BLaER1 treated with 17β-estradiol and CSF1 and Interleukin-3, amounts not matched to agents 10 nM and 100 nM (cell line): Measurements from ENCODE around the gene OSGIN1.

ENCODE experiments used
- H3K27ac ChIP-seq, 11 experiments: shearing (Covaris generic); formaldehyde crosslinking; 2 replicates each; pipeline ENCODE4 v1.8.1; 2022
- H3K27me3 ChIP-seq, 11 experiments: shearing (Covaris generic); formaldehyde crosslinking; 2 replicates each; pipeline ENCODE4 v1.8.1; 2022
- H3K36me3 ChIP-seq, 11 experiments: shearing (Covaris generic); formaldehyde crosslinking; 2 replicates each; pipeline ENCODE4 v1.8.1; 2022
- H3K4me1 ChIP-seq, 10 experiments: shearing (Covaris generic); formaldehyde crosslinking; 2 replicates each; pipeline ENCODE4 v1.8.1; 2022
- H3K4me2 ChIP-seq, 11 experiments: shearing (Covaris generic); formaldehyde crosslinking; 2 replicates each; pipeline ENCODE4 v1.8.1; 2022
- H3K4me3 ChIP-seq, 10 experiments: shearing (Covaris generic); formaldehyde crosslinking; 2 replicates each; pipeline ENCODE4 v1.8.1; 2022
- H3K9ac ChIP-seq, 11 experiments: shearing (Covaris generic); formaldehyde crosslinking; 2 replicates each; pipeline ENCODE4 v1.8.1; 2022
- H3K9me3 ChIP-seq, 11 experiments: shearing (Covaris generic); formaldehyde crosslinking; replicated peaks in 1 of 11; 2 replicates each; pipeline ENCODE4 v1.8.1; 2022
- H4K20me1 ChIP-seq, 11 experiments: shearing (Covaris generic); formaldehyde crosslinking; 2 replicates each; pipeline ENCODE4 v1.8.1; 2022
- Cebpa-rat ChIP-seq, 11 experiments: shearing (Covaris generic); IDR thresholded peaks; 2 replicates each; pipeline ENCODE4 v1.8.1; 2022

Gene OSGIN1

DNA sequence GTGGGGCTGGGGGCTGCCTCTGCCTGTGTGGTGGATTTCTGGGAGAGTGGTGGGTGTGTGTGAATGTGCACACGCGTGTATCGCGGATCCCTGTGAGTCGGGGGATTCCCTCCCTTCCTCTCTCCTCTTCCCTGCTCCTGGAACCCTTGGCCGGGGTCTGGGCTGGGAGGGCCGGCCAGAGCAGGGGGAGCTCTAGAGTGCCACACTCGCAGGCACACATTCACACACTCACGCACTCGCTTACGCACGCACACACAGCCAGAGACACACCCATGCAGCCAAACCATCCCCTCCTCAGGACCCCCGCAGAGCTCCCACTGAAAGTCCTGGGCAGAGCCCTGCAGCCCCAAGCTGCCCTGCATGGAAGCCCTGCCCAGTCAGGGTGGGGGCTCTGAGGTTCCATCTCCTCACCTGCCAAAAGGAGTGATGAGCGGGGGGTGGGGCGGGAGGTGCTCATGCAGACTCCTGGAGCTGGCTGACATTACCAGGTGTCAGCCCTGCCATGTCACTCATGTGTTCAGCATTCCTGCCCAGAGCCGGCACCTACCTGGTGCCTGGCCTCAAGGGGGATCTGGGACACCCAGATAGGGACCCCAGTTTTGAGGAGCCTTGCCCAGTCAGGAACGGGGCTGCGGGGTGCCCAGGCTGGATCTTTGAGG, 16.9 kb downstream of the OSGIN1 start:
- H3K9ac ChIP-seq = no peak overlapping the region
- H4K20me1 ChIP-seq = peaks cover 0 to 28% (median 0%) of the 10 kb centered on the region in 11 experiments; a peak in 6 of 22 replicates
- no peak overlapping the region for H3K4me3 ChIP-seq
- peaks cover 0 to 12% (median 3%) of the 10 kb centered on the region in 10 experiments; a peak in 6 of 20 replicates for H3K4me1 ChIP-seq
- no peak overlapping the region for H3K27ac ChIP-seq
- H3K36me3 ChIP-seq = no peaks in the 10 kb centered on the region; a peak in 1 of 22 replicates
- peaks cover 14 to 37% (median 24%) of the 10 kb centered on the region in 11 experiments for H3K27me3 ChIP-seq
- no peak for TF ChIP-seq Cebpa-rat (IDR thresholded peaks at IDR 0.05)
- H3K4me2 ChIP-seq = no peak overlapping the region
- no peaks in the 10 kb centered on the region for H3K9me3 ChIP-seq

DNA sequence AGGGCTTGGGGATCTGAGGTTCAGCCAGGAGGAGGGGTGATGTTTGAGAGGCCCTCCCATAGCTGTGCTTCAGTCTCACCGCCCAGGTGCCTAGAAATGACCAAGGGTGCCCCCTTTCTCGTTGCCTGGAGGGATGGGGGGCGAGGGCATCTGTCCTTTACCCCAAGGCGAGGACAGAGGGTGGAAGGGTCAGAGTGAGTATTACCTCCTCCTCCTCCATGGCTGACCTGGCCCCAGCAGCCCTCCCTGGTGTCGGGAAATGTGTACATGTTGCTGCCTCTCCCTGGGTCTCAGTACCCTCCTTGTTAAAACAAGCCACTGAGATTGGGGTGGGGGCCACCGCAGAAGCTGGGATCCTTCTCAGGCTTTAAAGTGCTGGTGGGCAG, 17.4 kb downstream of the OSGIN1 start:
- peaks cover 0 to 12% (median 3%) of the 10 kb centered on the region in 10 experiments; a peak in 6 of 20 replicates for H3K4me1 ChIP-seq
- no peak overlapping the region for H3K27ac ChIP-seq
- H3K9me3 ChIP-seq = no peaks in the 10 kb centered on the region
- no peak overlapping the region for H3K4me2 ChIP-seq
- no peak overlapping the region for H3K9ac ChIP-seq
- H4K20me1 ChIP-seq = peaks cover 0 to 28% (median 0%) of the 10 kb centered on the region in 11 experiments; a peak in 6 of 22 replicates
- no peaks in the 10 kb centered on the region; a peak in 1 of 22 replicates for H3K36me3 ChIP-seq
- TF ChIP-seq Cebpa-rat (IDR thresholded peaks at IDR 0.05) = no peak
- H3K27me3 ChIP-seq = peaks cover 14 to 37% (median 24%) of the 10 kb centered on the region in 11 experiments
- H3K4me3 ChIP-seq = no peak overlapping the region

DNA sequence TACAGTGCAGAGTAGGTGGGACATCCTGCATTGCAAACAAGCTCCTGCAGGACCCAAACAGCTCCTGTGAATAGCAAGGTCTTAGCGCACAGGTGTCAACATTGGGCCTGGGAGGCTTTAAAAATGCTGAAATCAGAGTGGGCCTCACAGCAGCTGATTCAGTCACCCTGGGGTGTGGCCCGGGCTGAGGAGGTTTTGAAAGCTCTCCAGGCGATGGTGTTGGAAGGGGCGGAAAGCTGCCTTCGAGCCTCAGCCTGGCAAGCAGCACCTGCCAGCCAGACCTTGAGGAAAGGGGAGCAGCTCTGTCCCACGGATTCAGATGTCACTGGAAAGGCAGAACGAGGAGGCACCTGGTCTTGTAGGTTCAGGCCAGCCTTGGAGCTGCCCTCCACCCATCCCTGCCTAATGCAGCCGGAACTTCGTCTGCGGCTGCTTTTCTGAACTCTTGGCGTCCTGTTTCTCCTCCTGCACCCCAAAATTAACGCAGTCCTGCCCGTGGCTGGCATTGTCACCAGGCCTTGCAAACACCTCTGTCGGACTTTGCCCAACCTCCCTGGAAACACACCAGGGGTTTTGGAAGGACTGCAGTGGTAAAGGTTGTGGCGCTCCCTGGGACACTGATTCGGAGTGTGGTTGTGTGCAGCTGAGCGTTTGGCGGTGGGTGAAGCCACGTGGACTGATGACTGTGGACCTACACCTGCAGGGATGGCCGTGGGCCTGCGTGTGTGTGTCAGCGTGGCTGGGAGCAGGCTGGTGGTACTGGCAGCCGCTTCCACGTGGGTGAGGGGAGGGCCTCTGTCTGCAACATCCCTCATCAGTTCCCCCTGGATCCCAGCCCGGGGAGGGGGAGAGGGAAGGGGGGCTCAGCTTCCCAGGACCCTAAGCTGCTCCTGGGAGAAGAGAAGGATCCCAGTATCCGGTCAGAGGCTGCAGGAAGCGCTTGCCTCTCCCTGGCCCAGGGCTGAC, 18.4 kb downstream of the OSGIN1 start:
- Histone ChIP-seq H3K36me3 (no peaks in the 10 kb centered on the region), H4K20me1 (peaks cover 0 to 28% (median 0%) of the 10 kb centered on the region in 11 experiments; a peak in 6 of 22 replicates), H3K27me3 (peaks cover 14 to 37% (median 24%) of the 10 kb centered on the region in 11 experiments), H3K9me3 (no peaks in the 10 kb centered on the region), H3K27ac (no peak overlapping the region), H3K9ac (no peak overlapping the region), H3K4me3 (no peak overlapping the region), H3K4me2 (0 out of 22 replicates have a peak overlapping the region, but pooled peaks of 1 of the 11 experiments have one; percentile 15), H3K4me1 (peaks cover 0 to 12% (median 3%) of the 10 kb centered on the region in 10 experiments; a peak in 6 of 20 replicates)
- TF ChIP-seq Cebpa-rat (IDR thresholded peaks at IDR 0.05) = no peak

DNA sequence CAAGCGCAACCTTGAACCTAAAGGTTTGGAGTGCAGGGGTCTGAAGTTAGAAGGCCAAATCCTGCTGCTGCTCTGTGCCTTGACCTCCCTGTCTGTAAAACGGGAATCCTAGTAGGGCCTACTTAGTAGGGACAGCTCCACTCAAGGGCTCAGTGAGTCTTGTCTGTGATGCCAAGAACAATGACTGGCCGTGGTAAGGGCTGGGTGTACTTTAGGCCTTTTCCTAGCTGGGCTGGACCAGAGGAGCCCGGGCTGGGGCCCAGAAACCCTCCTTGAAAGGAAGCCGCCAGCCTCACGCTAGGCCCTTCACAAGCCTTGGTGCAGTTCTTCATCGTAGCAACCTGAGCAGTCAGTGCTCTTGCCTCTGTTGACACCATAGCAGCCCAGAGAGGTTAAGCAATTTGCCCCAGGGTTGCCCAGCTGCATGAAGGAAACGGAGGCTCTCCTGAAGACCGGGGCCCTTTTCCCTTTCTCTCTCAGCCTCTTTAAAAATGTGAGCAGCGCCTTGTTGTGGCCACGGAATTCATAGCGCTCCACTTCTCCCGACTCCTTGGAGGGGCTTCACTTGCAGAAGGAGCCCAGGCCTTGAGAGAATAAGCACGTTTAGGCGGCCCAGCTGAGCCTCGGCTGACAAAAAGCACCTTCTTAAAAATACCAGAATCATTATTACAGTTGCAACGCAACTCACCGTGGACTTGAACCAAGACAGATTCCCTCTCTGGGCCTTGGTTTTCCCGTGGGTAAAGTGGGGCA, 19.4 kb downstream of the OSGIN1 start:
- Histone ChIP-seq H3K9ac (no peak overlapping the region), H3K4me1 (peaks cover 0 to 12% (median 3%) of the 10 kb centered on the region in 10 experiments; a peak in 6 of 20 replicates), H3K9me3 (peaks cover 0 to 5% (median 2%) of the 10 kb centered on the region in 11 experiments; a peak in 12 of 22 replicates), H3K4me2 (no peak overlapping the region), H3K27ac (no peak overlapping the region), H4K20me1 (peaks cover 0 to 28% (median 0%) of the 10 kb centered on the region in 11 experiments; a peak in 6 of 22 replicates), H3K27me3 (peaks cover 14 to 37% (median 24%) of the 10 kb centered on the region in 11 experiments), H3K4me3 (no peak overlapping the region), H3K36me3 (no peaks in the 10 kb centered on the region)
- no peak for TF ChIP-seq Cebpa-rat (IDR thresholded peaks at IDR 0.05)

DNA sequence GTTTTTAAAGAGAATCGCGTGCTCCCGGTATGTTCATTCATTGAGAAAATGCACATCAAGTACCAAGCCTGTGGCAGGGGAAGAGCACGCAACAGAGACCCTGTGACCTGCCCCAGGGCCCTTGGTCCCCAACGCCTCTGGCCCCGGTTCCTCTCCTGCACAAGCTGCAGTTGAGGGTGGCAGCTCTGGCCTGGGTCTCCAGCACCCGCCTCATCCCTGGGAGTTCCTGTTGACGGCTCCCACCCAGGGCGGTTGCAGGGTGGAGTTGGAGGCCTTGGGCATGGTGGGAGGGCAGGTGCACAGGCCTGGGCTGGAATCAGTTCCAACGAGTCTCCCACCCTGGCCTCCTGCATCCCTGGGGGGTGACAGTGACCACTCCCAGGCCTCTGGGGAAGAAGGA, 20.0 kb downstream of the OSGIN1 start:
- no peak overlapping the region for H3K4me2 ChIP-seq
- no peaks in the 10 kb centered on the region for H3K36me3 ChIP-seq
- H3K9ac ChIP-seq = no peak overlapping the region
- peaks cover 5 to 11% (median 9%) of the 10 kb centered on the region in 11 experiments for H3K9me3 ChIP-seq
- no peak for TF ChIP-seq Cebpa-rat (IDR thresholded peaks at IDR 0.05)
- no peak overlapping the region for H3K4me3 ChIP-seq
- H3K27me3 ChIP-seq = peaks cover 14 to 33% (median 20%) of the 10 kb centered on the region in 11 experiments
- peaks cover 0 to 12% (median 3%) of the 10 kb centered on the region in 10 experiments; a peak in 6 of 20 replicates for H3K4me1 ChIP-seq
- H3K27ac ChIP-seq = no peak overlapping the region
- H4K20me1 ChIP-seq = peaks cover 0 to 28% (median 0%) of the 10 kb centered on the region in 11 experiments; a peak in 6 of 22 replicates

DNA sequence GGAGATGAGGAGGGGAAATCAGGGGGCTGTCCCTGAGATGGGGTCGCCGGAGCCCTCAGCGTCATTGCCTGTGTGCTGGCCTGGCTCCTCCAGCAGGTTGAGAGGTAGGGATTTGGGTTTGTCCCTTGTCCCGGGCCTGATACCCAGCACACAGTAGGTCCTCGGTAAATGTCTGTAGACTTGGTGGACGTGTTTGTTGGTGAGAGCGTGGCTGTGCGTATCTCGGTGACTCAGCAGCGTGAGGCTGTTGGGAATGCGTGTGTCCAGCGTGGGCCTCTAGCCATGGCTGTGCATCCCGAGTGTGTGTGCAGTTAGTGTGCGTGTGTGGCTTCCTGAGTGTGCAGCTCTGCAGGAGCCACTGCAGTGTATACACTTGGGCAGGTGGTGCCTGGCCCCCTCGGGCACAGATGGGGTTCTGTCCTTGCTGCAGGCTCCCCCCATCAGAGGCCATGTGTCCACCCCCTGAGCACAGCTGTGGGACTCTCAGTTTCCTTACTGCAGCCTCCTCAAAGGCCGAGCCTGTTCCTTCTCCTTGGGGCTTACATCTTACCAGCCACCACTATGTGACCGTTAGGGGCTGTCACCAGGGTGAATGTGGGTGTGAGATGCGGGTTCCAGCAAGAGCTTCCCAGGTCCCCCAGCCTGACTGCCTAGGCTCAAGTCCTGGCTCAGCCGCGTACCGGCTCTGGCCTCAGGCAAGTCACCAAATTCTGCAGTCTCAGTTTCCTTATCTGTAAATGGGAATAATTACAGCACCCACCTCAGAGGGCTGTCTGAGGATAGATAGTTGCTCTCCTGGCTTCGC, 20.7 kb downstream of the OSGIN1 start:
- H3K36me3 ChIP-seq = no peaks in the 10 kb centered on the region; a peak in 1 of 22 replicates
- peaks cover 12 to 18% (median 16%) of the 10 kb centered on the region in 11 experiments for H3K9me3 ChIP-seq
- H3K27ac ChIP-seq = no peak overlapping the region
- peaks cover 0 to 28% (median 0%) of the 10 kb centered on the region in 11 experiments; a peak in 6 of 22 replicates for H4K20me1 ChIP-seq
- H3K4me3 ChIP-seq = no peak overlapping the region
- no peak overlapping the region for H3K9ac ChIP-seq
- peaks cover 0 to 12% (median 3%) of the 10 kb centered on the region in 10 experiments; a peak in 6 of 20 replicates for H3K4me1 ChIP-seq
- TF ChIP-seq Cebpa-rat (IDR thresholded peaks at IDR 0.05) = no peak
- peak overlapping the region in 3 of 11 experiments; percentile 12 to 32 (median 29); a peak in 4 of 22 replicates for H3K4me2 ChIP-seq
- H3K27me3 ChIP-seq = peaks cover 10 to 26% (median 17%) of the 10 kb centered on the region in 11 experiments

DNA sequence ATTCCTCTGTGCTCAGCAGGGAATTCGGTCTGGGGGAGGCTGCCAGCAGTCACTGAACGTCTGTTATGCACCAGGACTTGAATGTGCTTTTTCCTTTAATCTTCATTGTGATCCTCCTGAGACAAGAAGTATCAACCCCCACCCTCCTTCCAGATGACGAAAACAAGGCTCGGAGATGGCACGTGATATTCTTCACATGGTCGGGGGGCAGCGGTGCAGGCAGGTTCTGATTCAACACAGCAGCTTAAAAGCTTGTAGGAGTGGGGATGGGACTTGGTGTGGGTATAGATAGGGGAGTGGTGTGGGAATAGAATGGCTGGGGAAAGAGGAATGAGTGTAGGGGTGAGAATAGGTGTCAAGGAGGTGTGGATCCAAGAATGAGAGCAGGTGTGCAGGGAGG, 21.4 kb downstream of the OSGIN1 start:
- H3K9ac ChIP-seq = no peak overlapping the region
- peaks cover 5 to 20% (median 10%) of the 10 kb centered on the region in 11 experiments; a peak in 18 of 22 replicates for H3K27me3 ChIP-seq
- H4K20me1 ChIP-seq = peaks cover 0 to 28% (median 0%) of the 10 kb centered on the region in 11 experiments; a peak in 6 of 22 replicates
- no peak overlapping the region for H3K4me3 ChIP-seq
- no peak for TF ChIP-seq Cebpa-rat (IDR thresholded peaks at IDR 0.05)
- no peak overlapping the region for H3K27ac ChIP-seq
- H3K4me1 ChIP-seq = peaks cover 0 to 12% (median 3%) of the 10 kb centered on the region in 10 experiments; a peak in 6 of 20 replicates
- H3K4me2 ChIP-seq = peak overlapping the region in 3 of 11 experiments; percentile 12 to 32 (median 29); a peak in 4 of 22 replicates
- H3K9me3 ChIP-seq = peaks cover 17 to 24% (median 22%) of the 10 kb centered on the region in 11 experiments
- no peaks in the 10 kb centered on the region; a peak in 1 of 22 replicates for H3K36me3 ChIP-seq
